AG10803 (cell line): ENCODE data around the gene LCE3D.

ENCODE experiments used
- DNase-seq: peaks from one replicate; pipeline ENCODE4 v3.0.0; 2010; ENCODE audit warnings: low read depth
- H3K4me3 ChIP-seq: 2 replicates; pipeline ENCODE4 v1.5.1; 2011; ENCODE audit warnings: mild to moderate bottlenecking, low read length, control low read depth
- TF ChIP-seq, protein P1 (sequence below): conservative IDR thresholded peaks from 2 replicates; pipeline ENCODE4 v1.5.1; 2011; ENCODE audit warnings: mild to moderate bottlenecking, low read length, control low read depth, inconsistent platforms

Gene LCE3D, protein sequence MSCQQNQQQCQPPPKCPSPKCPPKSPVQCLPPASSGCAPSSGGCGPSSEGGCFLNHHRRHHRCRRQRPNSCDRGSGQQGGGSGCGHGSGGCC

DNA sequence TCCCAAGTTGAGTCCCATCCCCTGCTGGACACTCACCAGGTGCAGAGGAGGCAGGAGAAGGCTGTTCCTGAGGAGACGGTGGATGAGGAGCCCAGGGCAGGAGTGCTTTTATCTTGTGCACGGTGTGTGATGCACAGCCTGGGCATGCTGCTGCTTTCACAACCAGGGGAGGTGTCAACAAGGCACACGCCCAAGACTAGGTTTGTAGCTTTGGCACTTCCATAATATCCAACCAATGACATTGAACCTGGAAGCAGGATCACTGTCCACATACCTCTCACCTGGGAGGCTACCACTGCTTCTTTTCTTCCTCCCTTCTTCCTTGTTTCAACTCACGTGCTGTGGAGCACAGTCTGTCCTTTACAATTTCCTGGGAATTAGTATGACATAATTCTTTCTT is at the start of gene LCE3D:
Gene LCE3D, minus strand, starts transcription at position 84 of the 400 bp plus-strand sequence. CDS start 580 bp downstream, outside the sequence.
- no peak within 1 kb of the TSS for H3K4me3 ChIP-seq
- no peak for DNase-seq
- TF ChIP-seq, protein P1, sequence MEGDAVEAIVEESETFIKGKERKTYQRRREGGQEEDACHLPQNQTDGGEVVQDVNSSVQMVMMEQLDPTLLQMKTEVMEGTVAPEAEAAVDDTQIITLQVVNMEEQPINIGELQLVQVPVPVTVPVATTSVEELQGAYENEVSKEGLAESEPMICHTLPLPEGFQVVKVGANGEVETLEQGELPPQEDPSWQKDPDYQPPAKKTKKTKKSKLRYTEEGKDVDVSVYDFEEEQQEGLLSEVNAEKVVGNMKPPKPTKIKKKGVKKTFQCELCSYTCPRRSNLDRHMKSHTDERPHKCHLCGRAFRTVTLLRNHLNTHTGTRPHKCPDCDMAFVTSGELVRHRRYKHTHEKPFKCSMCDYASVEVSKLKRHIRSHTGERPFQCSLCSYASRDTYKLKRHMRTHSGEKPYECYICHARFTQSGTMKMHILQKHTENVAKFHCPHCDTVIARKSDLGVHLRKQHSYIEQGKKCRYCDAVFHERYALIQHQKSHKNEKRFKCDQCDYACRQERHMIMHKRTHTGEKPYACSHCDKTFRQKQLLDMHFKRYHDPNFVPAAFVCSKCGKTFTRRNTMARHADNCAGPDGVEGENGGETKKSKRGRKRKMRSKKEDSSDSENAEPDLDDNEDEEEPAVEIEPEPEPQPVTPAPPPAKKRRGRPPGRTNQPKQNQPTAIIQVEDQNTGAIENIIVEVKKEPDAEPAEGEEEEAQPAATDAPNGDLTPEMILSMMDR: no peak

DNA sequence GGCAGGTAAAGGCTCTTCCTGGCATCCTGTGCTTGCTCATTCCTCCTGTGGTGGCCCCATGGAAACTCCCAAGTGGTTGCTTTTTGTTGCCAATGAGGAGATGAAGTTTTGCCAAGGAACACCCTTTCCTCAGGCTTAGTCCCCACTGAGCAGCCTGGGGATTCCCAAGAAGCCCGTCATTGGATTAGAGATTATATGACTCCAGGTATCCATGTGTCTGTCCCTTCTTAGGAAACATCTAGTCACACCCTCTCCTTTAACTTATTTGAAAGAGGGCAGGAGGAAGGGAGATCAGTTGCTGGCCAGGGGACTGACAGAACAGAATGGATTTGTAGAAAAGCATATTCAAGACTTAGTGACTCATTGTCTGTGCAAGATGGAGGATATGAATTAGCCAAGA is 46.4 kb upstream of the LCE3D start:
- TF ChIP-seq, protein P1: no peak
- H3K4me3 ChIP-seq: no peak overlapping the region
- no peak for DNase-seq

DNA sequence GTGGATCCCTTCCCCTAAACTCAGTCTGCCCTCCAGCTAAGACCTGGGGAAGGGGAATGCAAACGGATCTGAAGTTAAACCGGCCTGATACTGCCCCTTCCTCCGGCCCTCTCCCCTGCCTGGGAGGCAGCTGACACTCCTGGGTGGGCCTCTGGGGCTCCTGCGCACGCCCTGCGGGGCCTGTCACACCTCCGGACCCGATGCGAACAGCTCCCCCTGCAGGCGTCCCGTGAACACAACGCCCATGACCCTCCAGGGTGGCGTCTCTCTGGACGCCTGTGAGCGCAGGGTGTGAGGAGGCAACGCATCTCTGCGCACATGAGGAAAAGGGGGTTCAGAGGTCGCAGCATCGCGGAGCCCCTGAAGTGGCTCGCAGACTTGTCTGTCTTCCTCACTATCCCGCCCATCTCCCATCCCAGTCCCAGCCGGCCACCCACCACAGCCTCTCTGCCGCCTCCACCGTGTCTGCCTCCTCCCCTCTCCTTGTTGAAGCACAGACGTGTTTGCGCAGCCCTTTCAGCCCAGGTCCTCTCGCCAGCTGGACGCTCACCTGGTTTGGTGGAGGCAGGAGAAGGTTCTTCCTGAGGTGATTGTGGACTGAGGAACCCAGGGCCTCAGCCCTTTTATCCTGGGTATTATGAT is 43.0 kb upstream of the LCE3D start:
- no peak overlapping the region for H3K4me3 ChIP-seq
- TF ChIP-seq, protein P1: peak; percentile 8; the same call in 1 of the 2 replicates
- DNase-seq: no peak

DNA sequence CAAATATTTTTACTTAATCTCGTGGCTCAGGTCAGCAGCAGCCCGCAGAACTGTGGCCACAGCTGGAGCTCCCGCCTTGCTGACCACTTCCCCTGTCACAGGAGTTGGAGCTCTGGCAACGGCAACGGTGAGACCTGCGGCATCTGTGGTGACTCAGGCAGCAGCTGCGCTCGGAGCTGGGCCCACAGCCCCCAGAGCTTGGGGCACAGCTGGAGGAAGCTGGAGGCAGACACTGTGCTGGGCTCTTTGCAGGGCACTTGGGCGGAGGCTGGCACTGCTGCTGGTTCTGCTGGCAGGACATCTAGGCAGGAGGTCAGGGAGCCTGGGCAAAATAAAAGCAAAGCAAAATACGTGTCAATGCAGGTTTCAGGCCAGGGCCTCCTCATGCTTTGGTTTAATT is 42.5 kb upstream of the LCE3D start, which contains the start of gene LCE3A:
Gene LCE3A, minus strand, starts transcription at position 301 of the 400 bp plus-strand sequence. Its CDS starts 0 bp downstream, at position 301.
- no peak for DNase-seq
- no peak within 1 kb of the TSS for H3K4me3 ChIP-seq
- TF ChIP-seq, protein P1: no peak

DNA sequence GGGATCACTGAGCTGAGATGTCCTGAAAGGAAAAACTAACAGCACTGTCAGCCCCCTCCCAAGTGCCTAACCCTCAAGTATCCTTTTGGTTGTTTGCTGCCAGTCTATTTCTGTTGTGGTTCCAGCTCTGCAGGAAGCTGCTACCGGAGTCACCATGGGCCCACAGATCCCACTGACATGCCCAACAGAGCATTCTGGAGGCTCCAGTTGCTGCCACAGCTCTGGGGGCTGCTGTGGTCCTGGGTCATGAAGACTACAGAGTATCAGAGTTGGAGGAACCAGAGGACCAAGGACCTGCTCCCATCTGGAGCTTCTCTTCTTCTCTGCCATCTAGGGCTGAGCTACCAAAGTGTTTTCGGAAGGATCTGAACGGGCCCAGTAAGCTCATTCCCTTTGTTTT is 41.7 kb upstream of the LCE3D start:
- no peak for DNase-seq
- no peak overlapping the region for H3K4me3 ChIP-seq
- TF ChIP-seq, protein P1: no peak

DNA sequence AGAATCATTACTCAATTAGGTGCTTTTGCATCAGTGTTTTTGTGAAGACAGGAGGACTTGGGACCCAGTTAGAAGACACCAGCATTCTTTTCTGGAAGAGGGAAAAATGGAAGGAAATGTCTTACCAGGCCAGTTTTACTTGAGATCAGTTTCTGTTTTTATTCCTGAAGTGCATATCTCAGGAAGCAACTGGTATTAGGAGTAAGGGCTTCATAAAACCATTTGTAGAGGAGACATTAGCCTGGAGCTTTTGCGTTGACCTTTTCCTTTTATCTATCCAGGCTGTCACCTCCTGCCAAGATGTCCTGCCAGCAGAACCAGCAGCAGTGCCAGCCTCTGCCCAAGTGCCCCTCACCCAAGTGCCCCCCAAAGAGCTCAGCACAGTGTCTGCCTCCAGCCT is 33.2 kb upstream of the LCE3D start, which contains the start of gene LCE3B:
Gene LCE3B, plus strand, starts transcription at position 301 of the 400 bp plus-strand sequence. Its CDS starts 0 bp downstream, at position 301.
- TF ChIP-seq, protein P1: no peak
- H3K4me3 ChIP-seq: no peak within 1 kb of the TSS
- DNase-seq: no peak

DNA sequence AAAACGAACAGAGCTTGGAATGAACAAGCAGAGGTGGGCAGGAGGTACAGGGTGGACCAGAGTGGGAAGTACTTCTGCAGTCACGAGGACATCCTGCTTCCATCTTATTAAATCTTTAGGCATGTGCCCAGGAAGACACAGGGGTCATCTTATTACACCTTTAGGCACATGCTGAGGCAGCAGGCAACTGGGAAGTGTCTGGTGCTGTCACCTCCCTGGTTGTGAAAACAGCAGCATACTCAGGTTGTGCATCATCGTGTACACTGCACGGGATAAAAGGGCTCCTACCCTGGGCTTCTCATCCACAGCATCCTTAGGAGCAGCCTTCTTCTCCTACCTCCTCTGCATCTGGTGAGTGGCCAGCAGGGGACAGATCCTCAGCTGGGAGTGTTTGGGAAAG is 19.6 kb upstream of the LCE3D start, which contains the start of gene LCE3C:
Gene LCE3C, plus strand, starts transcription at position 301 of the 400 bp plus-strand sequence. CDS start 498 bp downstream, outside the sequence.
- no peak within 1 kb of the TSS for H3K4me3 ChIP-seq
- TF ChIP-seq, protein P1: no peak
- DNase-seq: no peak
